HEK293T (cell line): ENCODE results near the gene CDYL2.

Source experiments
- CTCF ChIA-PET: fragments of 350-600 bp; formaldehyde crosslinking; extraction: SDS; loops from one replicate; lab custom pipeline; 2021; ENCODE audit warnings: antibody characterized with exemption, inconsistent platforms; lab: Yijun Ruan, JAX
- POLR2A ChIA-PET: fragments of 350-600 bp; formaldehyde crosslinking; extraction: SDS; loops from one replicate; lab custom pipeline; 2020; ENCODE audit warnings: antibody characterized with exemption, inconsistent platforms; lab: Yijun Ruan, JAX
- DNase-seq: peaks from one replicate; pipeline ENCODE4 v3.0.0; 2012; ENCODE audit warnings: mixed read lengths; ENCODE audit errors: extremely low spot score
- ARNT ChIP-seq: fragments of 450-650 bp; IDR thresholded peaks from 2 replicates; pipeline ENCODE4 v1.6.1; 2017; ENCODE audit warnings: mild to moderate bottlenecking
- BHLHE40 ChIP-seq: fragments of 450-650 bp; IDR thresholded peaks from 2 replicates; pipeline ENCODE4 v1.6.1; 2016; ENCODE audit warnings: mild to moderate bottlenecking, moderate library complexity, borderline replicate concordance
- CTBP1 ChIP-seq: fragments of 450-650 bp; IDR thresholded peaks from 2 replicates; pipeline ENCODE4 v1.6.1; 2016; ENCODE audit warnings: borderline replicate concordance
- ELF4 ChIP-seq: fragments of 450-650 bp; IDR thresholded peaks from 2 replicates; pipeline ENCODE4 v1.6.1; 2017; ENCODE audit warnings: antibody characterized with exemption
- FOXA1 ChIP-seq: fragments of 450-650 bp; IDR thresholded peaks from 2 replicates; pipeline ENCODE4 v1.6.1; 2016; ENCODE audit warnings: mild to moderate bottlenecking
- FOXK2 ChIP-seq: fragments of 450-650 bp; IDR thresholded peaks from 2 replicates; pipeline ENCODE4 v1.6.1; 2016; ENCODE audit warnings: mild to moderate bottlenecking
- FOXM1 ChIP-seq: fragments of 450-650 bp; IDR thresholded peaks from 2 replicates; pipeline ENCODE4 v1.6.1; 2017; ENCODE audit warnings: mild to moderate bottlenecking, borderline replicate concordance
- HDGF ChIP-seq: fragments of 450-650 bp; IDR thresholded peaks from 2 replicates; pipeline ENCODE4 v1.6.1; 2017; ENCODE audit warnings: antibody characterized with exemption, borderline replicate concordance
- L3MBTL2 ChIP-seq: fragments of 450-650 bp; conservative IDR thresholded peaks from 2 replicates; pipeline ENCODE4 v1.6.1; 2016; ENCODE audit warnings: mild to moderate bottlenecking
- LEF1 ChIP-seq: fragments of 450-650 bp; IDR thresholded peaks from 2 replicates; pipeline ENCODE4 v1.6.1; 2017; ENCODE audit warnings: mild to moderate bottlenecking, borderline replicate concordance
- NFRKB ChIP-seq: fragments of 450-650 bp; IDR thresholded peaks from 2 replicates; pipeline ENCODE4 v1.6.1; 2016; ENCODE audit warnings: mild to moderate bottlenecking, moderate library complexity
- PKNOX1 ChIP-seq: fragments of 450-650 bp; IDR thresholded peaks from 2 replicates; pipeline ENCODE4 v1.6.1; 2016
- SP1 ChIP-seq: fragments of 450-650 bp; IDR thresholded peaks from 2 replicates; pipeline ENCODE4 v1.6.1; 2017
- SUZ12 ChIP-seq: fragments of 450-650 bp; IDR thresholded peaks from 2 replicates; pipeline ENCODE4 v1.6.1; 2016; ENCODE audit warnings: mild to moderate bottlenecking
- TARDBP ChIP-seq: fragments of 450-650 bp; IDR thresholded peaks from 2 replicates; pipeline ENCODE4 v1.6.1; 2016
- ZNF384 ChIP-seq: fragments of 450-650 bp; IDR thresholded peaks from 2 replicates; pipeline ENCODE4 v1.6.1; 2016

The CDYL2 gene

GRCh38 chr16:80667251-80667560 is 137.2 kb downstream of the CDYL2 start:
- TF ChIP-seq FOXA1: no peak
- TF ChIP-seq NFRKB: no peak
- ChIA-PET POLR2A (no interaction called here), CTCF (interaction anchor here (0.7 kb wide), 1 partner anchor 60 kb away, joined by 3 read pairs; no protein-coding TSS in a partner anchor)
- DNase-seq: no peak

- DNase-seq: no peak
- ChIA-PET CTCF (interaction anchor here (0.7 kb wide), 1 partner anchor 59 kb away, joined by 3 read pairs; no protein-coding TSS in a partner anchor), POLR2A (no interaction called here)
- TF ChIP-seq TARDBP (no peak), ELF4 (no peak), BHLHE40 (no peak), SP1 (no peak), ARNT (no peak), L3MBTL2 (no peak), FOXM1 (no peak), HDGF (no peak), SUZ12 (no peak), FOXK2 (no peak), FOXA1 (no peak), NFRKB (no peak), ZNF384 (no peak), PKNOX1 (no peak), CTBP1 (no peak), LEF1 (no peak)
These were observed 137.8 kb downstream of the CDYL2 start for GRCh38 chr16:80666378-80667250.

GRCh38 chr16:80665356-80665755 is 139.0 kb downstream of the CDYL2 start:
- POLR2A ChIA-PET: no interaction called here
- TF ChIP-seq FOXM1 (no peak), TARDBP (no peak), ELF4 (peak; percentile 74)
- CTCF ChIA-PET: no interaction called here
- DNase-seq: no peak

- ChIA-PET POLR2A (no interaction called here), CTCF (no interaction called here)
- TF ChIP-seq LEF1 (no peak), TARDBP (no peak), SP1 (no peak), BHLHE40 (no peak), SUZ12 (no peak), FOXK2 (no peak), NFRKB (no peak)
- no peak for DNase-seq
These were observed 139.6 kb downstream of the CDYL2 start for GRCh38 chr16:80664786-80665185.

- ChIA-PET CTCF (no interaction called here), POLR2A (no interaction called here)
- no peak for DNase-seq
- TF ChIP-seq CTBP1 (no peak), TARDBP (no peak), L3MBTL2 (no peak), LEF1 (no peak), HDGF (no peak)
These were observed 140.2 kb downstream of the CDYL2 start for GRCh38 chr16:80664226-80664625.

- POLR2A ChIA-PET: no interaction called here
- no peak for TF ChIP-seq SUZ12
- TF ChIP-seq BHLHE40: no peak
- TF ChIP-seq FOXA1: no peak
- no peak for TF ChIP-seq ELF4
- TF ChIP-seq L3MBTL2: no peak
- TF ChIP-seq ARNT: no peak
- TF ChIP-seq SP1: no peak
- TF ChIP-seq ZNF384: no peak
- TF ChIP-seq HDGF: no peak
- no peak for TF ChIP-seq CTBP1
- TF ChIP-seq NFRKB: no peak
- no peak for TF ChIP-seq FOXM1
- TF ChIP-seq TARDBP: no peak
- CTCF ChIA-PET: no interaction called here
- no peak for DNase-seq
These were observed 141.3 kb downstream of the CDYL2 start for GRCh38 chr16:80663078-80663477.

GRCh38 chr16:80659865-80660264 is 144.5 kb downstream of the CDYL2 start:
- TF ChIP-seq FOXK2 (no peak), SUZ12 (no peak), NFRKB (no peak), FOXM1 (no peak), CTBP1 (no peak), L3MBTL2 (no peak)
- no peak for DNase-seq
- POLR2A ChIA-PET: no interaction called here
- CTCF ChIA-PET: no interaction called here

GRCh38 chr16:80656711-80657150 is 147.7 kb downstream of the CDYL2 start:
- CTCF ChIA-PET: no interaction called here
- DNase-seq: no peak
- TF ChIP-seq PKNOX1: no peak
- no peak for TF ChIP-seq LEF1
- TF ChIP-seq FOXK2: no peak
- no peak for TF ChIP-seq ZNF384
- TF ChIP-seq SUZ12: no peak
- no peak for TF ChIP-seq FOXA1
- no peak for TF ChIP-seq L3MBTL2
- TF ChIP-seq NFRKB: no peak
- no peak for TF ChIP-seq FOXM1
- TF ChIP-seq BHLHE40: no peak
- TF ChIP-seq HDGF: no peak
- TF ChIP-seq SP1: no peak
- POLR2A ChIA-PET: no interaction called here
